ENCODE results near the gene SLC25A38. TPM values are rescaled to one million over a fixed set of nuclear protein-coding genes. Genes with fewer than 3 reads are reported as not detected.

The SLC25A38 gene
- total and polyA plus RNA-seq, 2 experiments from 2014 or later = 19.8 to 61.9 TPM

GRCh38 chr3:39420543-39420942 lies 37.4 kb downstream of the SLC25A38 start (continued):
- TF ChIP-seq, protein P1, sequence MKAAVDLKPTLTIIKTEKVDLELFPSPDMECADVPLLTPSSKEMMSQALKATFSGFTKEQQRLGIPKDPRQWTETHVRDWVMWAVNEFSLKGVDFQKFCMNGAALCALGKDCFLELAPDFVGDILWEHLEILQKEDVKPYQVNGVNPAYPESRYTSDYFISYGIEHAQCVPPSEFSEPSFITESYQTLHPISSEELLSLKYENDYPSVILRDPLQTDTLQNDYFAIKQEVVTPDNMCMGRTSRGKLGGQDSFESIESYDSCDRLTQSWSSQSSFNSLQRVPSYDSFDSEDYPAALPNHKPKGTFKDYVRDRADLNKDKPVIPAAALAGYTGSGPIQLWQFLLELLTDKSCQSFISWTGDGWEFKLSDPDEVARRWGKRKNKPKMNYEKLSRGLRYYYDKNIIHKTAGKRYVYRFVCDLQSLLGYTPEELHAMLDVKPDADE (IDR thresholded peaks at IDR 0.05) = no peak
- TF ChIP-seq ZNF114 (CRISPR knock-in tag; IDR thresholded peaks at IDR 0.05) = no peak
- TF ChIP-seq, protein P2, sequence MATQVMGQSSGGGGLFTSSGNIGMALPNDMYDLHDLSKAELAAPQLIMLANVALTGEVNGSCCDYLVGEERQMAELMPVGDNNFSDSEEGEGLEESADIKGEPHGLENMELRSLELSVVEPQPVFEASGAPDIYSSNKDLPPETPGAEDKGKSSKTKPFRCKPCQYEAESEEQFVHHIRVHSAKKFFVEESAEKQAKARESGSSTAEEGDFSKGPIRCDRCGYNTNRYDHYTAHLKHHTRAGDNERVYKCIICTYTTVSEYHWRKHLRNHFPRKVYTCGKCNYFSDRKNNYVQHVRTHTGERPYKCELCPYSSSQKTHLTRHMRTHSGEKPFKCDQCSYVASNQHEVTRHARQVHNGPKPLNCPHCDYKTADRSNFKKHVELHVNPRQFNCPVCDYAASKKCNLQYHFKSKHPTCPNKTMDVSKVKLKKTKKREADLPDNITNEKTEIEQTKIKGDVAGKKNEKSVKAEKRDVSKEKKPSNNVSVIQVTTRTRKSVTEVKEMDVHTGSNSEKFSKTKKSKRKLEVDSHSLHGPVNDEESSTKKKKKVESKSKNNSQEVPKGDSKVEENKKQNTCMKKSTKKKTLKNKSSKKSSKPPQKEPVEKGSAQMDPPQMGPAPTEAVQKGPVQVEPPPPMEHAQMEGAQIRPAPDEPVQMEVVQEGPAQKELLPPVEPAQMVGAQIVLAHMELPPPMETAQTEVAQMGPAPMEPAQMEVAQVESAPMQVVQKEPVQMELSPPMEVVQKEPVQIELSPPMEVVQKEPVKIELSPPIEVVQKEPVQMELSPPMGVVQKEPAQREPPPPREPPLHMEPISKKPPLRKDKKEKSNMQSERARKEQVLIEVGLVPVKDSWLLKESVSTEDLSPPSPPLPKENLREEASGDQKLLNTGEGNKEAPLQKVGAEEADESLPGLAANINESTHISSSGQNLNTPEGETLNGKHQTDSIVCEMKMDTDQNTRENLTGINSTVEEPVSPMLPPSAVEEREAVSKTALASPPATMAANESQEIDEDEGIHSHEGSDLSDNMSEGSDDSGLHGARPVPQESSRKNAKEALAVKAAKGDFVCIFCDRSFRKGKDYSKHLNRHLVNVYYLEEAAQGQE (IDR thresholded peaks at IDR 0.05; ENCODE audit: unreplicated experiment) = no peak
- TF ChIP-seq EZH2 (IDR thresholded peaks at IDR 0.05; ENCODE audit: low read depth, unreplicated experiment) = no peak

GRCh38 chr3:39423436-39423970 lies 40.3 kb downstream of the SLC25A38 start:
- ATAC-seq (no peak), DNase-seq (ENCODE audit: low spot score) (no peak)
- Histone ChIP-seq H3K27ac (ENCODE audit: low read depth) (no peak overlapping the region), H3K36me3 (ENCODE audit: insufficient read depth) (no peaks in the 10 kb centered on the region), H3K4me3 (no peak overlapping the region), H3F3A (replicated peaks; ENCODE audit: low read depth) (no peaks in the 10 kb centered on the region), H3K27me3 (ENCODE audit: insufficient read depth) (no peaks in the 10 kb centered on the region), H3K79me2 (replicated peaks; ENCODE audit: insufficient read depth) (no peaks in the 10 kb centered on the region), H3K4me2 (no peak overlapping the region), H3K4me1 (ENCODE audit: insufficient read depth) (peaks cover 6% of the 10 kb centered on the region; the same call in 1 of the 2 replicates), H2AFZ (no peak overlapping the region), H4K20me1 (replicated peaks; ENCODE audit: insufficient read depth) (no peaks in the 10 kb centered on the region), H3K9me2 (ENCODE audit: insufficient read depth) (no peaks in the 10 kb centered on the region)
- H3K4me1 Mint-ChIP-seq = peaks cover 9% of the 10 kb centered on the region
- H3K27me3 Mint-ChIP-seq (ENCODE audit: insufficient read depth, low read depth, poor library complexity) = no peaks in the 10 kb centered on the region
- TF ChIP-seq POLR2AphosphoS5 (IDR thresholded peaks at IDR 0.05; ENCODE audit: low read depth) (no peak), CTCF (conservative IDR thresholded peaks at IDR 0.05; ENCODE audit: low read depth in 2 of 2) (no peak), STAT1 (IDR thresholded peaks at IDR 0.05; ENCODE audit: unreplicated experiment) (no peak), EZH2 (IDR thresholded peaks at IDR 0.05; ENCODE audit: low read depth, unreplicated experiment) (no peak)
- H3K9me3 Mint-ChIP-seq = no peaks in the 10 kb centered on the region
- no peak overlapping the region for H3K4me3 Mint-ChIP-seq
- H3K27ac Mint-ChIP-seq = no peak overlapping the region
- no peaks in the 10 kb centered on the region; the same call in 2 of the 3 replicates for H3K36me3 Mint-ChIP-seq (ENCODE audit: low read depth)
